BLaER1 (cell line): Measurements from ENCODE around the gene TRIM10.
"Not testable (repeated sequence)": the region's sequence is repeated elsewhere in the genome, so short reads cannot be mapped to it uniquely, and the experiment has no call there.

ENCODE experiments used
- H3K27ac ChIP-seq: shearing (Covaris generic); formaldehyde crosslinking; 2 replicates; pipeline ENCODE4 v1.8.1; 2022
- H3K27me3 ChIP-seq: shearing (Covaris generic); formaldehyde crosslinking; 2 replicates; pipeline ENCODE4 v1.8.1; 2022
- H3K36me3 ChIP-seq: shearing (Covaris generic); formaldehyde crosslinking; 2 replicates; pipeline ENCODE4 v1.8.1; 2022
- H3K4me1 ChIP-seq: shearing (Covaris generic); formaldehyde crosslinking; 2 replicates; pipeline ENCODE4 v1.8.1; 2022
- H3K4me2 ChIP-seq: shearing (Covaris generic); formaldehyde crosslinking; 2 replicates; pipeline ENCODE4 v1.8.1; 2022
- H3K4me3 ChIP-seq: shearing (Covaris generic); formaldehyde crosslinking; 2 replicates; pipeline ENCODE4 v1.8.1; 2022
- H3K9ac ChIP-seq: shearing (Covaris generic); formaldehyde crosslinking; 2 replicates; pipeline ENCODE4 v1.8.1; 2022
- H3K9me3 ChIP-seq: shearing (Covaris generic); formaldehyde crosslinking; 2 replicates; pipeline ENCODE4 v1.8.1; 2022
- H4K20me1 ChIP-seq: shearing (Covaris generic); formaldehyde crosslinking; 2 replicates; pipeline ENCODE4 v1.8.1; 2022
- Cebpa-rat ChIP-seq: shearing (Covaris generic); IDR thresholded peaks from 2 replicates; pipeline ENCODE4 v1.8.1; 2022

The TRIM10 gene

GRCh38 chr6:30130887-30131862 is 29.8 kb downstream of the TRIM10 start:
- no peaks in the 10 kb centered on the region for H3K9me3 ChIP-seq
- H3K4me1 ChIP-seq = peaks cover 56% of the 10 kb centered on the region
- peak overlapping the region; percentile 45 for H3K4me2 ChIP-seq
- no peaks in the 10 kb centered on the region for H4K20me1 ChIP-seq
- peaks cover 28% of the 10 kb centered on the region for H3K27me3 ChIP-seq
- H3K9ac ChIP-seq = no peak overlapping the region
- no peak for TF ChIP-seq Cebpa-rat
- H3K27ac ChIP-seq = no peak overlapping the region
- no peak overlapping the region for H3K4me3 ChIP-seq
- H3K36me3 ChIP-seq = no peaks in the 10 kb centered on the region

GRCh38 chr6:30130179-30130679 is 30.8 kb downstream of the TRIM10 start:
- no peak for TF ChIP-seq Cebpa-rat
- Histone ChIP-seq H3K4me1 (peaks cover 54% of the 10 kb centered on the region), H3K4me3 (no peak overlapping the region), H3K9me3 (no peaks in the 10 kb centered on the region), H3K27ac (no peak overlapping the region), H3K36me3 (no peaks in the 10 kb centered on the region), H3K4me2 (peak overlapping the region; percentile 45), H3K27me3 (peaks cover 28% of the 10 kb centered on the region), H4K20me1 (no peaks in the 10 kb centered on the region), H3K9ac (no peak overlapping the region)

GRCh38 chr6:30129265-30130178 is 31.5 kb downstream of the TRIM10 start:
- H3K27me3 ChIP-seq = peaks cover 28% of the 10 kb centered on the region
- TF ChIP-seq Cebpa-rat = no peak
- H3K4me2 ChIP-seq = 0 out of 2 replicates have a peak overlapping the region, but pooled peaks have one; percentile 45
- H3K9me3 ChIP-seq = no peaks in the 10 kb centered on the region
- H3K4me1 ChIP-seq = peaks cover 54% of the 10 kb centered on the region
- H3K36me3 ChIP-seq = no peaks in the 10 kb centered on the region
- no peaks in the 10 kb centered on the region for H4K20me1 ChIP-seq
- H3K9ac ChIP-seq = no peak overlapping the region
- H3K27ac ChIP-seq = no peak overlapping the region
- H3K4me3 ChIP-seq = no peak overlapping the region

GRCh38 chr6:30127238-30128093 is 33.5 kb downstream of the TRIM10 start:
- TF ChIP-seq Cebpa-rat = no peak
- Histone ChIP-seq H3K4me3 (peak overlapping the region; percentile 55), H4K20me1 (no peaks in the 10 kb centered on the region), H3K27me3 (peaks cover 28% of the 10 kb centered on the region), H3K9me3 (no peaks in the 10 kb centered on the region), H3K4me2 (peak overlapping the region; percentile 86), H3K36me3 (no peaks in the 10 kb centered on the region), H3K4me1 (peaks cover 54% of the 10 kb centered on the region), H3K27ac (peak overlapping the region; percentile 60), H3K9ac (0 out of 2 replicates have a peak overlapping the region, but pooled peaks have one; percentile 30)

- H3K9me3 ChIP-seq = no peaks in the 10 kb centered on the region
- no peak overlapping the region for H3K9ac ChIP-seq
- H3K27ac ChIP-seq = no peak overlapping the region
- peaks cover 7% of the 10 kb centered on the region for H3K27me3 ChIP-seq
- H3K4me1 ChIP-seq = peaks cover 38% of the 10 kb centered on the region
- H4K20me1 ChIP-seq = no peaks in the 10 kb centered on the region
- no peak for TF ChIP-seq Cebpa-rat
- no peak overlapping the region for H3K4me3 ChIP-seq
- H3K36me3 ChIP-seq = no peaks in the 10 kb centered on the region
- H3K4me2 ChIP-seq = no peak overlapping the region
Observed at GRCh38 chr6:30122515-30122914, 38.5 kb downstream of the TRIM10 start.

GRCh38 chr6:30121446-30122366 is 39.3 kb downstream of the TRIM10 start:
- no peak for TF ChIP-seq Cebpa-rat
- Histone ChIP-seq H3K4me3 (no peak overlapping the region), H3K27me3 (no peaks in the 10 kb centered on the region), H3K36me3 (no peaks in the 10 kb centered on the region), H3K27ac (no peak overlapping the region), H3K4me1 (peaks cover 38% of the 10 kb centered on the region), H3K9me3 (no peaks in the 10 kb centered on the region), H4K20me1 (no peaks in the 10 kb centered on the region), H3K9ac (no peak overlapping the region), H3K4me2 (no peak overlapping the region)

- H3K9ac ChIP-seq, H3K4me2 ChIP-seq, H3K9me3 ChIP-seq, H3K36me3 ChIP-seq, H3K27me3 ChIP-seq, H4K20me1 ChIP-seq, H3K4me3 ChIP-seq, H3K27ac ChIP-seq: not testable (repeated sequence)
- peaks cover 37% of the 10 kb centered on the region for H3K4me1 ChIP-seq
Observed at GRCh38 chr6:30118691-30119090, 42.3 kb downstream of the TRIM10 start.

GRCh38 chr6:30116724-30117123 is 44.3 kb downstream of the TRIM10 start:
- no peak for TF ChIP-seq Cebpa-rat
- peak overlapping the region; percentile 28; the same call in 1 of the 2 replicates for H3K4me2 ChIP-seq
- H3K27me3 ChIP-seq = no peaks in the 10 kb centered on the region; the same call in 1 of the 2 replicates
- no peaks in the 10 kb centered on the region for H3K9me3 ChIP-seq
- no peak overlapping the region for H3K9ac ChIP-seq
- no peaks in the 10 kb centered on the region for H3K36me3 ChIP-seq
- H3K27ac ChIP-seq = no peak overlapping the region
- H4K20me1 ChIP-seq = no peaks in the 10 kb centered on the region
- no peak overlapping the region for H3K4me3 ChIP-seq
- peaks cover 39% of the 10 kb centered on the region for H3K4me1 ChIP-seq
